Lower leg skin (tissue), 3 donors: ENCODE data around the gene ARHGEF12.

Experiments used
- POLR2A ChIP-seq, 2 donors: fragments of 450-650 bp; IDR thresholded peaks; one replicate each; pipeline ENCODE4 v1.6.1; 2016 to 2017; ENCODE audit warnings: antibody characterized with exemption in 2 of 2, mild to moderate bottlenecking in 1 of 2, moderate library complexity in 1 of 2
- TF ChIP-seq, protein P1 (sequence below), 3 donors: fragments of 450-650 bp; IDR thresholded peaks; one replicate each; pipeline ENCODE4 v1.5.1; 2016; ENCODE audit warnings: antibody characterized with exemption in 3 of 3, mild to moderate bottlenecking in 3 of 3, moderate library complexity in 2 of 3

- TF ChIP-seq, protein P1, sequence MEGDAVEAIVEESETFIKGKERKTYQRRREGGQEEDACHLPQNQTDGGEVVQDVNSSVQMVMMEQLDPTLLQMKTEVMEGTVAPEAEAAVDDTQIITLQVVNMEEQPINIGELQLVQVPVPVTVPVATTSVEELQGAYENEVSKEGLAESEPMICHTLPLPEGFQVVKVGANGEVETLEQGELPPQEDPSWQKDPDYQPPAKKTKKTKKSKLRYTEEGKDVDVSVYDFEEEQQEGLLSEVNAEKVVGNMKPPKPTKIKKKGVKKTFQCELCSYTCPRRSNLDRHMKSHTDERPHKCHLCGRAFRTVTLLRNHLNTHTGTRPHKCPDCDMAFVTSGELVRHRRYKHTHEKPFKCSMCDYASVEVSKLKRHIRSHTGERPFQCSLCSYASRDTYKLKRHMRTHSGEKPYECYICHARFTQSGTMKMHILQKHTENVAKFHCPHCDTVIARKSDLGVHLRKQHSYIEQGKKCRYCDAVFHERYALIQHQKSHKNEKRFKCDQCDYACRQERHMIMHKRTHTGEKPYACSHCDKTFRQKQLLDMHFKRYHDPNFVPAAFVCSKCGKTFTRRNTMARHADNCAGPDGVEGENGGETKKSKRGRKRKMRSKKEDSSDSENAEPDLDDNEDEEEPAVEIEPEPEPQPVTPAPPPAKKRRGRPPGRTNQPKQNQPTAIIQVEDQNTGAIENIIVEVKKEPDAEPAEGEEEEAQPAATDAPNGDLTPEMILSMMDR (IDR thresholded peaks at IDR 0.05), result no peak
- TF ChIP-seq POLR2A (IDR thresholded peaks at IDR 0.05), result no peak
Observed at GRCh38 chr11:120298461-120298860, 37.8 kb upstream of the ARHGEF12 start.
